A673 (cell line): ENCODE results near the gene RBM12. TPM values are rescaled to one million over a fixed set of nuclear protein-coding genes. Genes with fewer than 3 reads are reported as not detected.
A peak's percentile ranks its signal among the peaks of the same experiment; 100 is the strongest.

Experiments
- BruUV-seq: library from RNA; stranded (reverse); fragments of 400-500 nt; replicated peaks from 2 replicates; lab custom pipeline; 2021; lab: Mats Ljungman, UMichigan
- CTCF ChIA-PET: fragments of 300-600 bp; sonication (Branson Sonifier 250); formaldehyde crosslinking; loops from one replicate; lab custom pipeline; 2022; ENCODE audit warnings: antibody characterized with exemption; lab: Charles Lee
- POLR2A ChIA-PET: fragments of 300-600 bp; sonication (Branson Sonifier 250); formaldehyde crosslinking; loops from one replicate; lab custom pipeline; 2022; ENCODE audit warnings: antibody characterized with exemption; ENCODE audit not compliant: low non-redundant PET; lab: Charles Lee
- DNase-seq: peaks from one replicate; pipeline ENCODE4 v3.0.0-alpha.2; 2015; ENCODE audit warnings: low spot score
- H3K27ac ChIP-seq: fragments of 200-600 bp; sonication (generic); 2 replicates; pipeline ENCODE4 v1.5.1; 2016; ENCODE audit warnings: mixed run types, low read depth, mild to moderate bottlenecking, mixed read lengths, antibody characterized with exemption, low read length; ENCODE audit not compliant: poor library complexity, severe bottlenecking
- H3K27me3 ChIP-seq: fragments of 200-600 bp; sonication (generic); replicated peaks from 2 replicates; pipeline ENCODE4 v1.6.1; 2017; ENCODE audit warnings: mixed run types, low read depth, mild to moderate bottlenecking, mixed read lengths, antibody characterized with exemption, low read length; ENCODE audit not compliant: insufficient read depth, poor library complexity
- H3K36me3 ChIP-seq: fragments of 200-600 bp; sonication (generic); 2 replicates; pipeline ENCODE4 v1.6.1; 2016; ENCODE audit warnings: mixed run types, mild to moderate bottlenecking, mixed read lengths, antibody characterized with exemption, low read length; ENCODE audit not compliant: insufficient read depth, poor library complexity, severe bottlenecking
- H3K4me1 ChIP-seq: fragments of 200-600 bp; sonication (generic); 2 replicates; pipeline ENCODE4 v1.6.1; 2017; ENCODE audit warnings: mixed run types, mild to moderate bottlenecking, mixed read lengths, antibody characterized with exemption, low read length; ENCODE audit not compliant: insufficient read depth, poor library complexity, severe bottlenecking
- H3K4me3 ChIP-seq: fragments of 200-600 bp; sonication (generic); 2 replicates; pipeline ENCODE4 v1.5.1; 2016; ENCODE audit warnings: low read depth, mixed run types, mild to moderate bottlenecking, mixed read lengths, low read length; ENCODE audit not compliant: poor library complexity, severe bottlenecking
- H3K9me3 ChIP-seq: fragments of 200-600 bp; sonication (generic); 2 replicates; pipeline ENCODE4 v1.6.1; 2016; ENCODE audit warnings: mixed run types, low read depth, mild to moderate bottlenecking, mixed read lengths, antibody characterized with exemption, low read length; ENCODE audit not compliant: poor library complexity, severe bottlenecking
- CTCF ChIP-seq: fragments of 300-800, 200-600 bp; sonication (generic); conservative IDR thresholded peaks from 2 replicates; pipeline ENCODE4 v1.5.1; 2017; ENCODE audit warnings: low read depth, mild to moderate bottlenecking, antibody characterized with exemption, low read length, moderate library complexity, mixed read lengths
- EZH2 ChIP-seq: fragments of 200-600 bp; sonication (generic); IDR thresholded peaks from 2 replicates; pipeline ENCODE4 v1.6.1; 2017; ENCODE audit warnings: borderline replicate concordance, low read depth, mild to moderate bottlenecking, mixed read lengths, antibody characterized with exemption, low read length; ENCODE audit not compliant: poor library complexity, severe bottlenecking
- intact Hi-C: fragments of 100-400 bp; cut with micrococcal nuclease; formaldehyde crosslinking; loops from one replicate; pipeline ENCODE4 v1.10.0; 2022; ENCODE audit not compliant: unreplicated experiment
- total RNA-seq: library from RNA; stranded (reverse); gene quantifications from 2 replicates; pipeline ENCODE4 v1.2.3, GENCODE V29; 2021

Gene RBM12
- total RNA-seq, 1 experiment from 2014 or later, result 124 TPM

- POLR2A ChIA-PET, result no interaction called here
- no TSS peak for BruUV-seq
- DNase-seq, result no peak
These were observed 2.8 kb downstream of the RBM12 start for GRCh38 chr20:35661908-35662307.

GRCh38 chr20:35661053-35661452 is 3.6 kb downstream of the RBM12 start:
- intact Hi-C loops, result no loop called here
- H3K36me3 ChIP-seq, result peaks cover 8% of the 10 kb centered on the region
- BruUV-seq, result no TSS peak
- H3K9me3 ChIP-seq, result no peaks in the 10 kb centered on the region
- ChIA-PET POLR2A (interaction anchor here (0.6 kb wide), 1 partner anchor 108 kb away, joined by 3 read pairs; no protein-coding TSS in a partner anchor), CTCF (no interaction called here)
- DNase-seq, result no peak
- H3K27ac ChIP-seq, result no peak overlapping the region
- H3K4me1 ChIP-seq, result peaks cover 29% of the 10 kb centered on the region
- TF ChIP-seq CTCF, result no peak
- no peak for TF ChIP-seq EZH2
- peak overlapping the region; percentile 69 for H3K4me3 ChIP-seq
- H3K27me3 ChIP-seq, result no peaks in the 10 kb centered on the region

More at GRCh38 chr20:35661908-35662307, 2.8 kb downstream of the RBM12 start:
- Histone ChIP-seq H3K4me3 (peak overlapping the region; percentile 69), H3K4me1 (peaks cover 28% of the 10 kb centered on the region), H3K9me3 (no peaks in the 10 kb centered on the region), H3K36me3 (no peaks in the 10 kb centered on the region), H3K27me3 (no peaks in the 10 kb centered on the region), H3K27ac (peak overlapping the region; percentile 38)
- CTCF ChIA-PET, result no interaction called here
- TF ChIP-seq CTCF, result no peak
- no peak for TF ChIP-seq EZH2
- intact Hi-C loops, result no loop called here

GRCh38 chr20:35660122-35660937 is 4.4 kb downstream of the RBM12 start:
- DNase-seq, result no peak

More at GRCh38 chr20:35660122-35660937, 4.4 kb downstream of the RBM12 start:
- CTCF ChIA-PET, result no interaction called here
- Histone ChIP-seq H3K36me3 (peaks cover 13% of the 10 kb centered on the region), H3K4me3 (no peak overlapping the region), H3K27me3 (no peaks in the 10 kb centered on the region), H3K27ac (no peak overlapping the region), H3K4me1 (peaks cover 29% of the 10 kb centered on the region), H3K9me3 (no peaks in the 10 kb centered on the region)
- BruUV-seq, result no TSS peak
- POLR2A ChIA-PET, result no interaction called here
- TF ChIP-seq EZH2, result no peak
- no peak for TF ChIP-seq CTCF
- intact Hi-C loops, result no loop called here
